ENCODE results near the gene KRT7.

- TF ChIP-seq POLR2A (IDR thresholded peaks at IDR 0.05; ENCODE audit: low read length) (no peak), GATA1 (IDR thresholded peaks at IDR 0.05; ENCODE audit: low read depth, low read length) (no peak)
These were observed 11.8 kb upstream of the KRT7 start for GRCh38 chr12:52221070-52221781.
